ENCODE results near the gene COL1A1. TPM values are rescaled to one million over a fixed set of nuclear protein-coding genes. Genes with fewer than 3 reads are reported as not detected.

Gene COL1A1
- polyA plus RNA-seq, result 100 to 1,000 TPM in 1 of 4 donors, 10 to 100 TPM in 1, 1 to 10 TPM in 2; 2.2 to 320 (median 27.2) TPM
- long read RNA-seq, donor 1, result 0 reads
- long read RNA-seq, donor 2, full-length matches to known transcripts, result 16 of 46 reads
- long read RNA-seq, donor 2, partial matches to known transcripts, result 30 of 46 reads
- long read RNA-seq, donor 2, other reads (novel, unspliced or antisense), result 0 of 46 reads
- long read RNA-seq, donor 3, full-length matches to known transcripts, result 22 of 291 reads
- long read RNA-seq, donor 3, partial matches to known transcripts, result 269 of 291 reads
- long read RNA-seq, donor 3, other reads (novel, unspliced or antisense), result 0 of 291 reads
- long read RNA-seq, donor 4, full-length matches to known transcripts, result 2 of 2 reads
- long read RNA-seq, donor 4, partial matches to known transcripts, result 0 of 2 reads
- long read RNA-seq, donor 4, other reads (novel, unspliced or antisense), result 0 of 2 reads
- long read RNA-seq, donor 5, full-length matches to known transcripts, result 5 of 36 reads
- long read RNA-seq, donor 5, partial matches to known transcripts, result 31 of 36 reads
- long read RNA-seq, donor 5, other reads (novel, unspliced or antisense), result 0 of 36 reads
- long read RNA-seq, donor 6, full-length matches to known transcripts, result 11 of 28 reads
- long read RNA-seq, donor 6, partial matches to known transcripts, result 17 of 28 reads
- long read RNA-seq, donor 6, other reads (novel, unspliced or antisense), result 0 of 28 reads
- long read RNA-seq, donor 7, full-length matches to known transcripts, result 187 of 669 reads
- long read RNA-seq, donor 7, partial matches to known transcripts, result 469 of 669 reads
- long read RNA-seq, donor 7, other reads (novel, unspliced or antisense), result 13 of 669 reads
- long read RNA-seq, donor 8, full-length matches to known transcripts, result 76 of 303 reads
- long read RNA-seq, donor 8, partial matches to known transcripts, result 227 of 303 reads
- long read RNA-seq, donor 8, other reads (novel, unspliced or antisense), result 0 of 303 reads
- long read RNA-seq, donor 9, full-length matches to known transcripts, result 13 of 31 reads
- long read RNA-seq, donor 9, partial matches to known transcripts, result 18 of 31 reads
- long read RNA-seq, donor 9, other reads (novel, unspliced or antisense), result 0 of 31 reads
- long read RNA-seq, donor 10, full-length matches to known transcripts, result 90 of 400 reads
- long read RNA-seq, donor 10, partial matches to known transcripts, result 310 of 400 reads
- long read RNA-seq, donor 10, other reads (novel, unspliced or antisense), result 0 of 400 reads

- DNase-seq, result peak in 1 of 2 donors; percentile 60
- Histone ChIP-seq H3K27me3 (ENCODE audit: control insufficient read depth in 3 of 3, insufficient read depth in 3 of 3, low read length in 3 of 3) (peaks cover 0 to 52% (median 6%) of the 10 kb centered on the region in 3 donors), H3K9me3 (ENCODE audit: control insufficient read depth in 2 of 2, insufficient read depth in 1 of 2, low read depth in 1 of 2, low read length in 1 of 2) (no peaks in the 10 kb centered on the region), H3K27ac (ENCODE audit: low read depth in 1 of 3, low read length in 2 of 3) (peak within 1 kb of the TSS in 2 of 3 donors; percentile 88 to 90), H3K4me3 (ENCODE audit: low read depth in 1 of 3, low read length in 3 of 3) (peak within 1 kb of the TSS; percentile 9 to 78 (median 35)), H3K4me1 (ENCODE audit: control insufficient read depth in 3 of 3, insufficient read depth in 2 of 3, low read depth in 1 of 3, low read length in 2 of 3) (peaks cover 0 to 24% (median 0%) of the 10 kb centered on the region in 3 donors), H3K36me3 (ENCODE audit: control insufficient read depth in 3 of 3, insufficient read depth in 2 of 3, low read depth in 1 of 3, low read length in 3 of 3) (peaks cover 0 to 22% (median 0%) of the 10 kb centered on the region in 3 donors)
- 5 to 12% (median 10%) methylated on average over 30 to 34 of the region's 34 CpGs for WGBS, 3 donors
- FAIRE-seq, result no peak
Measured at GRCh38 chr17:50201276-50201854, at the start of gene COL1A1. TSS of gene COL1A1 (minus strand) at chr17:50201631. CDS start at chr17:50201513, 118 bp downstream.

GRCh38 chr17:50248255-50248654 lies 46.8 kb upstream of the COL1A1 start:
- FAIRE-seq, result no peak

GRCh38 chr17:50244771-50245170 lies 43.3 kb upstream of the COL1A1 start:
- H3K27ac ChIP-seq (ENCODE audit: low read depth in 1 of 3, low read length in 2 of 3), result no peak overlapping the region
- FAIRE-seq, result no peak
- WGBS, 3 donors, result 82 to 92% (median 84%) methylated on average over 6 of the region's 6 CpGs

More at GRCh38 chr17:50248255-50248654, 46.8 kb upstream of the COL1A1 start:
- no peak overlapping the region for H3K4me3 ChIP-seq (ENCODE audit: low read depth in 1 of 3, low read length in 3 of 3)
- no peaks in the 10 kb centered on the region for H3K4me1 ChIP-seq (ENCODE audit: control insufficient read depth in 3 of 3, insufficient read depth in 2 of 3, low read depth in 1 of 3, low read length in 2 of 3)
- H3K27ac ChIP-seq (ENCODE audit: low read depth in 1 of 3, low read length in 2 of 3), result no peak overlapping the region
- no peaks in the 10 kb centered on the region for H3K36me3 ChIP-seq (ENCODE audit: control insufficient read depth in 3 of 3, insufficient read depth in 2 of 3, low read depth in 1 of 3, low read length in 3 of 3)
- peaks cover 0 to 4% of the 10 kb centered on the region in 2 donors for H3K9me3 ChIP-seq (ENCODE audit: control insufficient read depth in 2 of 2, insufficient read depth in 1 of 2, low read depth in 1 of 2, low read length in 1 of 2)
- no peaks in the 10 kb centered on the region for H3K27me3 ChIP-seq (ENCODE audit: control insufficient read depth in 3 of 3, insufficient read depth in 3 of 3, low read length in 3 of 3)
- WGBS, 3 donors, result 68 to 94% (median 70%) methylated on average over 2 of the region's 2 CpGs
- DNase-seq, result no peak

GRCh38 chr17:50241431-50241830 lies 40.0 kb upstream of the COL1A1 start:
- Histone ChIP-seq H3K36me3 (ENCODE audit: control insufficient read depth in 3 of 3, insufficient read depth in 2 of 3, low read depth in 1 of 3, low read length in 3 of 3) (no peaks in the 10 kb centered on the region), H3K4me3 (ENCODE audit: low read depth in 1 of 3, low read length in 3 of 3) (no peak overlapping the region), H3K27me3 (ENCODE audit: control insufficient read depth in 3 of 3, insufficient read depth in 3 of 3, low read length in 3 of 3) (no peaks in the 10 kb centered on the region), H3K27ac (ENCODE audit: low read depth in 1 of 3, low read length in 2 of 3) (no peak overlapping the region), H3K4me1 (ENCODE audit: control insufficient read depth in 3 of 3, insufficient read depth in 2 of 3, low read depth in 1 of 3, low read length in 2 of 3) (no peaks in the 10 kb centered on the region), H3K9me3 (ENCODE audit: control insufficient read depth in 2 of 2, insufficient read depth in 1 of 2, low read depth in 1 of 2, low read length in 1 of 2) (no peaks in the 10 kb centered on the region)
- DNase-seq, result no peak
- no peak for FAIRE-seq
- WGBS, 3 donors, result 72 to 89% (median 80%) methylated on average over 5 of the region's 5 CpGs

More at GRCh38 chr17:50244771-50245170, 43.3 kb upstream of the COL1A1 start:
- H3K36me3 ChIP-seq (ENCODE audit: control insufficient read depth in 3 of 3, insufficient read depth in 2 of 3, low read depth in 1 of 3, low read length in 3 of 3), result no peaks in the 10 kb centered on the region
- DNase-seq, result no peak
- H3K4me3 ChIP-seq (ENCODE audit: low read depth in 1 of 3, low read length in 3 of 3), result no peak overlapping the region
- peaks cover 0 to 4% of the 10 kb centered on the region in 2 donors for H3K9me3 ChIP-seq (ENCODE audit: control insufficient read depth in 2 of 2, insufficient read depth in 1 of 2, low read depth in 1 of 2, low read length in 1 of 2)
- no peaks in the 10 kb centered on the region for H3K27me3 ChIP-seq (ENCODE audit: control insufficient read depth in 3 of 3, insufficient read depth in 3 of 3, low read length in 3 of 3)
- no peaks in the 10 kb centered on the region for H3K4me1 ChIP-seq (ENCODE audit: control insufficient read depth in 3 of 3, insufficient read depth in 2 of 3, low read depth in 1 of 3, low read length in 2 of 3)

- WGBS, 3 donors, result 81 to 90% (median 89%) methylated on average over 1 of the region's 1 CpG
- H3K27ac ChIP-seq (ENCODE audit: low read depth in 1 of 3, low read length in 2 of 3), result no peak overlapping the region
Measured at GRCh38 chr17:50240851-50241250, 39.4 kb upstream of the COL1A1 start.

GRCh38 chr17:50239937-50240336 lies 38.5 kb upstream of the COL1A1 start:
- FAIRE-seq, result no peak
- 47 to 73% (median 72%) methylated on average over 4 of the region's 4 CpGs for WGBS, 3 donors
- no peak overlapping the region for H3K4me3 ChIP-seq (ENCODE audit: low read depth in 1 of 3, low read length in 3 of 3)
- no peaks in the 10 kb centered on the region for H3K9me3 ChIP-seq (ENCODE audit: control insufficient read depth in 2 of 2, insufficient read depth in 1 of 2, low read depth in 1 of 2, low read length in 1 of 2)
- H3K27ac ChIP-seq (ENCODE audit: low read depth in 1 of 3, low read length in 2 of 3), result no peak overlapping the region
- DNase-seq, result no peak
- H3K36me3 ChIP-seq (ENCODE audit: control insufficient read depth in 3 of 3, insufficient read depth in 2 of 3, low read depth in 1 of 3, low read length in 3 of 3), result no peaks in the 10 kb centered on the region
- no peaks in the 10 kb centered on the region for H3K4me1 ChIP-seq (ENCODE audit: control insufficient read depth in 3 of 3, insufficient read depth in 2 of 3, low read depth in 1 of 3, low read length in 2 of 3)
- no peaks in the 10 kb centered on the region for H3K27me3 ChIP-seq (ENCODE audit: control insufficient read depth in 3 of 3, insufficient read depth in 3 of 3, low read length in 3 of 3)

More at GRCh38 chr17:50240851-50241250, 39.4 kb upstream of the COL1A1 start:
- Histone ChIP-seq H3K9me3 (ENCODE audit: control insufficient read depth in 2 of 2, insufficient read depth in 1 of 2, low read depth in 1 of 2, low read length in 1 of 2) (no peaks in the 10 kb centered on the region), H3K4me1 (ENCODE audit: control insufficient read depth in 3 of 3, insufficient read depth in 2 of 3, low read depth in 1 of 3, low read length in 2 of 3) (no peaks in the 10 kb centered on the region), H3K27me3 (ENCODE audit: control insufficient read depth in 3 of 3, insufficient read depth in 3 of 3, low read length in 3 of 3) (no peaks in the 10 kb centered on the region), H3K4me3 (ENCODE audit: low read depth in 1 of 3, low read length in 3 of 3) (no peak overlapping the region), H3K36me3 (ENCODE audit: control insufficient read depth in 3 of 3, insufficient read depth in 2 of 3, low read depth in 1 of 3, low read length in 3 of 3) (no peaks in the 10 kb centered on the region)
- no peak for FAIRE-seq
- no peak for DNase-seq

- H3K9me3 ChIP-seq (ENCODE audit: control insufficient read depth in 2 of 2, insufficient read depth in 1 of 2, low read depth in 1 of 2, low read length in 1 of 2), result peaks cover 0 to 4% of the 10 kb centered on the region in 2 donors
- no peaks in the 10 kb centered on the region for H3K27me3 ChIP-seq (ENCODE audit: control insufficient read depth in 3 of 3, insufficient read depth in 3 of 3, low read length in 3 of 3)
- DNase-seq, result peak; percentile 5 to 14
- H3K36me3 ChIP-seq (ENCODE audit: control insufficient read depth in 3 of 3, insufficient read depth in 2 of 3, low read depth in 1 of 3, low read length in 3 of 3), result no peaks in the 10 kb centered on the region
- no peak overlapping the region for H3K27ac ChIP-seq (ENCODE audit: low read depth in 1 of 3, low read length in 2 of 3)
- H3K4me3 ChIP-seq (ENCODE audit: low read depth in 1 of 3, low read length in 3 of 3), result no peak overlapping the region
- no peaks in the 10 kb centered on the region for H3K4me1 ChIP-seq (ENCODE audit: control insufficient read depth in 3 of 3, insufficient read depth in 2 of 3, low read depth in 1 of 3, low read length in 2 of 3)
- WGBS, 3 donors, result 38 to 52% (median 47%) methylated on average over 9 of the region's 9 CpGs
- no peak for FAIRE-seq
Measured at GRCh38 chr17:50238601-50239280, 37.3 kb upstream of the COL1A1 start.

All from small intestine (tissue), 16 donors.